Activated naive CD8-positive, alpha-beta T cell (primary cell): ENCODE data around the gene ZNF177.
"Not testable (repeated sequence)": the region's sequence is repeated elsewhere in the genome, so short reads cannot be mapped to it uniquely, and the experiment has no call there.

Source experiments
- H3K27ac Mint-ChIP-seq: one replicate; pipeline ENCODE4 v1.8.0; 2021; ENCODE audit warnings: mixed read lengths
- H3K27me3 Mint-ChIP-seq: one replicate; pipeline ENCODE4 v1.8.0; 2021; ENCODE audit warnings: mixed read lengths
- H3K36me3 Mint-ChIP-seq: one replicate; pipeline ENCODE4 v1.8.0; 2021; ENCODE audit warnings: mixed read lengths
- H3K4me1 Mint-ChIP-seq: one replicate; pipeline ENCODE4 v1.8.0; 2021; ENCODE audit warnings: low read depth, mixed read lengths
- H3K4me3 Mint-ChIP-seq: one replicate; pipeline ENCODE4 v1.8.0; 2021; ENCODE audit warnings: mild to moderate bottlenecking, mixed read lengths
- H3K9me3 Mint-ChIP-seq: one replicate; pipeline ENCODE4 v1.8.0; 2021; ENCODE audit warnings: low read depth, mixed read lengths

ZNF177 gene

DNA sequence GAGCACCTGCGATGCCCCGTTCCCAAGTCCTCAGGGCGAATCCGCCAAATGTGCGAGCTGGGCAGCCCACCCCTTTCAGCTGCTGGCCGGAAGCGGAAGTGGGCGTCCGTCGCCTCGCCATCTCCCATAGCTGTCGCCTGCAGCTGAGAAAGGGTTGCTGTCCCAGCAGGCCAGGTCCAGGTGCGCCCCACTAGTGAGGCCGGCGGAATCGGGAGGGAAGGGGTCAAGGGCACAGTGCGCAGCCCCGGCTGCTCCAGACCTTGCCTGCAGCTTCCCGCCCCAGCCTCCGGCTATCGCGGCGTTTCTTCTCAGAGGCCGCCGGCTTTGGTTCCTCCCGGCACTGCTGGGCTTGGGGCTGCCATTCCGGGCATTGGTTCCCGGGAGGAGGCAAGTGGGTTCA, at the start of gene ZNF177:
TSS of gene ZNF177 (plus strand) at position 109 of the 400 bp plus-strand sequence. CDS start 15,299 bp downstream, outside the sequence.
- peak within 1 kb of the TSS; percentile 42 for H3K4me3 Mint-ChIP-seq
- H3K4me1 Mint-ChIP-seq, result peaks cover 6% of the 10 kb centered on the region
- H3K27ac Mint-ChIP-seq, result no peak within 1 kb of the TSS
- H3K27me3 Mint-ChIP-seq, result peaks cover 3% of the 10 kb centered on the region
- H3K9me3 Mint-ChIP-seq, result peaks cover 28% of the 10 kb centered on the region
- peaks cover 41% of the 10 kb centered on the region for H3K36me3 Mint-ChIP-seq

- H3K4me1 Mint-ChIP-seq, result peaks cover 2% of the 10 kb centered on the region
- no peak overlapping the region for H3K4me3 Mint-ChIP-seq
- peaks cover 5% of the 10 kb centered on the region for H3K36me3 Mint-ChIP-seq
- no peaks in the 10 kb centered on the region for H3K27me3 Mint-ChIP-seq
- no peaks in the 10 kb centered on the region for H3K9me3 Mint-ChIP-seq
- no peak overlapping the region for H3K27ac Mint-ChIP-seq
Observed at GRCh38 chr19:9313756-9314155, 49.1 kb upstream of the ZNF177 start.

DNA sequence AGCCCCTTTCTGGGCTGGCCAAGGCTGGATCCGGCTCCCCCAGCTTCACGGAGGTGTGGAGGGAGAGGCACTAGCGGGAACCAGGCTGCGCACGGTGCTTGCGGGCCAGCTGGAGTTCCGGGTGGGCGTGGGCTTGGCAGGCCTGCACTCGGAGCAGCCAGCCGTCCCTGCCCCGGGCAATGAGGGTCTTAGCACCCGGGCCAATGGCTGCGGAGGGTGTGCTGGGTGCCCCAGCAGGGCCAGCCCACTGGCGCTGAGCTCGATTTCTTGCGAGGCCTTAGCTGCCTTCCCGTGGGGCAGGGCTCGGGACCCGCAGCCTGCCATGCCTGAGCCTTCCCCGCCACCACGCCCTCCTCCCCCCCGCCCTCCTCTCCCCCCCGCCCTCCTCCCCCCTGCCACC, 41.5 kb upstream of the ZNF177 start:
- Mint-ChIP-seq H3K4me3 (no peak overlapping the region), H3K4me1 (peaks cover 27% of the 10 kb centered on the region), H3K36me3 (peaks cover 13% of the 10 kb centered on the region), H3K27me3 (no peaks in the 10 kb centered on the region), H3K9me3 (peaks cover 5% of the 10 kb centered on the region), H3K27ac (no peak overlapping the region)

DNA sequence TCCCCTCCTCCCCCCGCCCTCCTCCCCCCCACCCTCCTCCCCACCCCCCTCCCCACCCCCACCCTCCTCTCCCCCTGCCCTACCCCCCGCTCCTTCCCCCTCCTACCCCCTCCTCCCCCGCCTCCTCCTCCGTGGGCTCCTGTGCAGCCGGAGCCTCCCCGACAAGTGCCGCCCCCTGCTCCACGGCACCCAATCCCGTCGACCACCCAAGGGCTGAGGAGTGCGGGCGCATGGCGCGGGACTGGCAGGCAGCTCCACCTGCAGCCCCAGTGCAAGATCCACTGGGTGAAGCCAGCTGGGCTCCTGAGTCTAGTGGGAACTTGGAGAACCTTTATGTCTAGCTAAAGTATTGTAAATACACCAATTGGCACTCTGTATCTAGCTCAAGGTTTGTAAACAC, 41.1 kb upstream of the ZNF177 start:
- H3K27me3 Mint-ChIP-seq, H3K27ac Mint-ChIP-seq, H3K9me3 Mint-ChIP-seq, H3K4me3 Mint-ChIP-seq: not testable (repeated sequence)
- Mint-ChIP-seq H3K36me3 (peaks cover 14% of the 10 kb centered on the region), H3K4me1 (peaks cover 27% of the 10 kb centered on the region)

- Mint-ChIP-seq H3K4me1 (peaks cover 27% of the 10 kb centered on the region), H3K36me3 (peaks cover 17% of the 10 kb centered on the region), H3K4me3 (peak overlapping the region; percentile 0)
- H3K27ac Mint-ChIP-seq, H3K27me3 Mint-ChIP-seq, H3K9me3 Mint-ChIP-seq: not testable (repeated sequence)
Observed at GRCh38 chr19:9322201-9322600, 40.6 kb upstream of the ZNF177 start.

- Mint-ChIP-seq H3K27me3 (no peaks in the 10 kb centered on the region), H3K27ac (peak overlapping the region; percentile 86), H3K36me3 (peaks cover 27% of the 10 kb centered on the region), H3K9me3 (peaks cover 9% of the 10 kb centered on the region), H3K4me1 (peaks cover 31% of the 10 kb centered on the region), H3K4me3 (peak overlapping the region; percentile 93)
Observed at GRCh38 chr19:9323557-9323918, 39.3 kb upstream of the ZNF177 start.

GRCh38 chr19:9323919-9324583, 38.8 kb upstream of the ZNF177 start, which contains the start of gene ZNF559:
Gene ZNF559, plus strand, starts transcription at chr19:9324179. Its CDS starts 14,371 bp downstream, at chr19:9338550.
- Mint-ChIP-seq H3K4me3 (peak within 1 kb of the TSS; percentile 93), H3K27ac (peak within 1 kb of the TSS; percentile 86), H3K9me3 (peaks cover 9% of the 10 kb centered on the region), H3K36me3 (peaks cover 30% of the 10 kb centered on the region), H3K4me1 (peaks cover 31% of the 10 kb centered on the region), H3K27me3 (no peaks in the 10 kb centered on the region)

GRCh38 chr19:9324584-9324962, 38.2 kb upstream of the ZNF177 start:
- H3K4me3 Mint-ChIP-seq, result peak overlapping the region; percentile 93
- no peaks in the 10 kb centered on the region for H3K27me3 Mint-ChIP-seq
- H3K9me3 Mint-ChIP-seq, result peaks cover 9% of the 10 kb centered on the region
- peaks cover 35% of the 10 kb centered on the region for H3K36me3 Mint-ChIP-seq
- H3K27ac Mint-ChIP-seq, result peak overlapping the region; percentile 86
- H3K4me1 Mint-ChIP-seq, result peaks cover 31% of the 10 kb centered on the region

DNA sequence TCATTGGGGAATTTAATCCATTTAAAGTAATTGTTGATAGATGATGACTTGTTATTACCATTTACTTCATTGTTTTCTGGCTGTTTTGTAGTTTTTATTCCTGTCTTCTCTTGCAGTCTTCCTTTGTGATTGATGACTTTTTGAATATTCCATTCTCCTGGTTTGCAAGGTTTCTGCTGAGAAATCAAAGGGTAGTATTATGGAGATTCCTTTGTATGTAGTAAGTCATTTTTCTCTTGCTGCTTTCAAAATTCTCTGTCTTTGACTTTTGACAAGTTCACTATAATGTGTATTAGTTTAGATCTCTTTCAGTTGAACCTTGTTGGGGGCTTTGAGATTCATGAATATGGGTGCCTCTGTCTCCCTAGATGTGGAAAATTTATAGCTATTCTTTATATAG, 32.8 kb upstream of the ZNF177 start:
- peaks cover 66% of the 10 kb centered on the region for H3K36me3 Mint-ChIP-seq
- no peaks in the 10 kb centered on the region for H3K27me3 Mint-ChIP-seq
- no peak overlapping the region for H3K4me3 Mint-ChIP-seq
- H3K27ac Mint-ChIP-seq, result no peak overlapping the region
- peaks cover 13% of the 10 kb centered on the region for H3K4me1 Mint-ChIP-seq
- peaks cover 37% of the 10 kb centered on the region for H3K9me3 Mint-ChIP-seq

- no peaks in the 10 kb centered on the region for H3K27me3 Mint-ChIP-seq
- no peak overlapping the region for H3K4me3 Mint-ChIP-seq
- no peak overlapping the region for H3K27ac Mint-ChIP-seq
- H3K36me3 Mint-ChIP-seq, result peaks cover 70% of the 10 kb centered on the region
- peaks cover 39% of the 10 kb centered on the region for H3K9me3 Mint-ChIP-seq
- H3K4me1 Mint-ChIP-seq, result no peaks in the 10 kb centered on the region
Observed at GRCh38 chr19:9342610-9343304, 20.1 kb upstream of the ZNF177 start.

GRCh38 chr19:9345005-9345404, 17.8 kb upstream of the ZNF177 start:
- H3K4me1 Mint-ChIP-seq, result no peaks in the 10 kb centered on the region
- peaks cover 37% of the 10 kb centered on the region for H3K9me3 Mint-ChIP-seq
- H3K27me3 Mint-ChIP-seq, result no peaks in the 10 kb centered on the region
- H3K36me3 Mint-ChIP-seq, result peaks cover 64% of the 10 kb centered on the region
- no peak overlapping the region for H3K27ac Mint-ChIP-seq
- H3K4me3 Mint-ChIP-seq, result no peak overlapping the region

DNA sequence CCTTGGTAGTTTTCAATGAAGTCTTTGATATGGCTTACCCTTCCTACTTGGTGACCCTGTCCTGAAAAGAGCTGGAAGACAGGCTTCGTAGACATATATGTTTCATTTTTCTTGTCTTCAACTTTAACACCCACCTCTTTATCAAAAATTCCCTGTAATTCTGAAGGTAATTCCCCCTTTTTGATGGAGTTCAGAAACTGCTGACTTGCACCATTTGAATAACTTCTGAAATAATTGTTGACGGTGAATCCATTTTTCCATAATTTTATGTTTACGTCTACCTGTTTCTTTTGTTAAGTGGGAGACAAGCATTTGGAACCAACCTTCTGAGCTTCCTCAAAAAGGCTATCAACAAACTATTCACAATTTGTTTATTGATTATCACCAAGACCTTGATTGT, 14.6 kb upstream of the ZNF177 start:
- Mint-ChIP-seq H3K27ac (no peak overlapping the region), H3K4me1 (no peaks in the 10 kb centered on the region), H3K4me3 (no peak overlapping the region), H3K36me3 (peaks cover 48% of the 10 kb centered on the region), H3K9me3 (peaks cover 14% of the 10 kb centered on the region), H3K27me3 (no peaks in the 10 kb centered on the region)

- H3K27ac Mint-ChIP-seq, result no peak overlapping the region
- H3K27me3 Mint-ChIP-seq, result no peaks in the 10 kb centered on the region
- peaks cover 11% of the 10 kb centered on the region for H3K9me3 Mint-ChIP-seq
- no peak overlapping the region for H3K4me3 Mint-ChIP-seq
- no peaks in the 10 kb centered on the region for H3K4me1 Mint-ChIP-seq
- peaks cover 44% of the 10 kb centered on the region for H3K36me3 Mint-ChIP-seq
Observed at GRCh38 chr19:9348671-9349070, 14.1 kb upstream of the ZNF177 start.

DNA sequence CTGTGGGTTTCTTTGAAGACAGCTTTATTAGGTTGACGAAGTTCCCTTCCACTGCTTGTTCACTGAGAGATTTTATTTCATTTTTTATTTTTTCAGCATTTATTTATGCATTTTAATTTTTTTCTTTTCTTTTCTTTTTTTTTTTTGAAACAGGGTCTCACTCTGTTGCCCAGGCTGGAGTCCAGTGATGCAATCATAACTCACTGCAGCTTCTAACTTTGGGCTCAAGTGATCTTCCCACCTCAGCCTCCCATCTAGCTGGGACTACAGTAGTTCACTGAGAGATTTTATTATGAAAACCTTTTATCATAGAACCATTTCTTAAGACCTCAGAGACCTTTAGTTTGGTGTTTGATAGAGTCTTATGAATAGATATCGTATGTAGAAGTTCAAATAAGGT, 10.3 kb upstream of the ZNF177 start:
- H3K27ac Mint-ChIP-seq, result no peak overlapping the region
- peaks cover 35% of the 10 kb centered on the region for H3K36me3 Mint-ChIP-seq
- no peaks in the 10 kb centered on the region for H3K4me1 Mint-ChIP-seq
- peaks cover 6% of the 10 kb centered on the region for H3K9me3 Mint-ChIP-seq
- H3K27me3 Mint-ChIP-seq, result no peaks in the 10 kb centered on the region
- no peak overlapping the region for H3K4me3 Mint-ChIP-seq

- H3K4me3 Mint-ChIP-seq, result no peak overlapping the region
- H3K9me3 Mint-ChIP-seq, result peaks cover 6% of the 10 kb centered on the region
- no peaks in the 10 kb centered on the region for H3K27me3 Mint-ChIP-seq
- H3K4me1 Mint-ChIP-seq, result no peaks in the 10 kb centered on the region
- H3K27ac Mint-ChIP-seq, result no peak overlapping the region
- H3K36me3 Mint-ChIP-seq, result peaks cover 36% of the 10 kb centered on the region
Observed at GRCh38 chr19:9353011-9353410, 9.8 kb upstream of the ZNF177 start.

DNA sequence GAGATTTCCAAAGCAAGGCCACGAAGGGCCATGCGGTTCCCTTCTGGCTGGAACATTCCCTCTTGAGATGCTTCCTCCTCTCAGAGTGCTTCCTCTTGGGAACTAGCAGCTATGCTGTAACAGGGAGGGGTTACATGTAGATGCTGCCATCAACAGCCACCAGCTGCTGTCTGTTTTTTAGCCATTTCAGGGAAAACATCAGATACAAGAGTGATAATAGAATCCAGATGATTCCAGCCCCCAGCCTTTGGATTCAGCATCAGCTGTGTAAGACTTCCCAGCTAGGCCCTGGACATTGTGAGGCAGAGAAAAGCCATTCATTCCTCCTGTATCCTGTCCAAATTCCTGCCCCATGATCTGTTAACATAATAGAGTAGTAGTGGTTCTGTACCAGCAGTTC, 8.2 kb upstream of the ZNF177 start:
- Mint-ChIP-seq H3K27me3 (no peaks in the 10 kb centered on the region), H3K9me3 (no peaks in the 10 kb centered on the region), H3K27ac (no peak overlapping the region), H3K4me3 (no peak overlapping the region), H3K4me1 (no peaks in the 10 kb centered on the region), H3K36me3 (peaks cover 33% of the 10 kb centered on the region)
